IPS DF 6.9 (cell line): ENCODE results near the gene ALG14.

Source experiments
- DNase-seq: peaks from one replicate; pipeline ENCODE4 v3.0.0-alpha.2; 2013; ENCODE audit warnings: low read depth, low spot score
- H3K27ac ChIP-seq: one replicate; pipeline ENCODE4 v1.5.1; 2013; ENCODE audit warnings: low read length, control low read depth
- H3K27me3 ChIP-seq: 2 replicates; pipeline ENCODE4 v1.6.1; 2013; ENCODE audit warnings: mild to moderate bottlenecking, low read length; ENCODE audit not compliant: control insufficient read depth, insufficient read depth
- H3K36me3 ChIP-seq: 2 replicates; pipeline ENCODE4 v1.6.1; 2013; ENCODE audit warnings: low read length; ENCODE audit not compliant: control insufficient read depth, insufficient read depth
- H3K4me1 ChIP-seq: 2 replicates; pipeline ENCODE4 v1.6.1; 2013; ENCODE audit warnings: low read length; ENCODE audit not compliant: control insufficient read depth, insufficient read depth
- H3K4me3 ChIP-seq: 2 replicates; pipeline ENCODE4 v1.5.1; 2013; ENCODE audit warnings: mild to moderate bottlenecking, low read length
- H3K9me3 ChIP-seq: 2 replicates; pipeline ENCODE4 v1.6.1; 2013; ENCODE audit warnings: low read length, inconsistent platforms; ENCODE audit not compliant: control insufficient read depth, insufficient read depth
- WGBS: extraction: QIAGEN DNeasy Blood & Tissue Kit; methylation state at CpG from one replicate; pipeline ENCODE4 v1.1.7; 2013; ENCODE audit warnings: mixed read lengths, missing lambda C conversion rate; ENCODE audit not compliant: insufficient read length, insufficient coverage; 5-methylcytosine and 5-hydroxymethylcytosine counted together

ALG14 gene

GRCh38 chr1:94973309-94973922 lies 99.3 kb downstream of the ALG14 start:
- H3K4me1 ChIP-seq: peaks cover 1% of the 10 kb centered on the region; the same call in 1 of the 2 replicates

GRCh38 chr1:94971491-94971924 lies 101.2 kb downstream of the ALG14 start:
- WGBS: no CpG with 5 or more reads among the region's 6 CpGs
- peaks cover 1% of the 10 kb centered on the region; the same call in 1 of the 2 replicates for H3K4me1 ChIP-seq
- H3K4me3 ChIP-seq: no peak overlapping the region
- H3K27ac ChIP-seq: no peak overlapping the region
- H3K9me3 ChIP-seq: no peaks in the 10 kb centered on the region
- no peaks in the 10 kb centered on the region for H3K27me3 ChIP-seq
- no peaks in the 10 kb centered on the region for H3K36me3 ChIP-seq
- no peak for DNase-seq

More at GRCh38 chr1:94973309-94973922, 99.3 kb downstream of the ALG14 start:
- Histone ChIP-seq H3K27ac (no peak overlapping the region), H3K9me3 (no peaks in the 10 kb centered on the region), H3K27me3 (no peaks in the 10 kb centered on the region), H3K4me3 (no peak overlapping the region), H3K36me3 (no peaks in the 10 kb centered on the region)
- WGBS: no CpG with 5 or more reads among the region's 8 CpGs
- DNase-seq: no peak

- no peak overlapping the region for H3K4me3 ChIP-seq
- no peak for DNase-seq
These were observed 102.0 kb downstream of the ALG14 start for GRCh38 chr1:94970783-94971182.

GRCh38 chr1:94969137-94969536 lies 103.6 kb downstream of the ALG14 start:
- DNase-seq: no peak
- Histone ChIP-seq H3K27me3 (no peaks in the 10 kb centered on the region), H3K4me1 (peaks cover 1% of the 10 kb centered on the region; the same call in 1 of the 2 replicates), H3K4me3 (no peak overlapping the region), H3K27ac (no peak overlapping the region), H3K9me3 (no peaks in the 10 kb centered on the region), H3K36me3 (no peaks in the 10 kb centered on the region)
- WGBS: no CpG with 5 or more reads among the region's 6 CpGs

More at GRCh38 chr1:94970783-94971182, 102.0 kb downstream of the ALG14 start:
- Histone ChIP-seq H3K27me3 (no peaks in the 10 kb centered on the region), H3K9me3 (no peaks in the 10 kb centered on the region), H3K27ac (no peak overlapping the region), H3K4me1 (peaks cover 1% of the 10 kb centered on the region; the same call in 1 of the 2 replicates), H3K36me3 (no peaks in the 10 kb centered on the region)
- WGBS: no CpG with 5 or more reads among the region's 2 CpGs

- Histone ChIP-seq H3K9me3 (no peaks in the 10 kb centered on the region), H3K36me3 (no peaks in the 10 kb centered on the region), H3K27ac (no peak overlapping the region), H3K4me3 (no peak overlapping the region), H3K27me3 (no peaks in the 10 kb centered on the region), H3K4me1 (no peaks in the 10 kb centered on the region; the same call in 1 of the 2 replicates)
- no CpG with 5 or more reads among the region's 1 CpG for WGBS
- no peak for DNase-seq
These were observed 106.7 kb downstream of the ALG14 start for GRCh38 chr1:94966033-94966432.

GRCh38 chr1:94963864-94964263 lies 108.9 kb downstream of the ALG14 start:
- WGBS: no CpG with 5 or more reads among the region's 8 CpGs
- no peak for DNase-seq
- no peaks in the 10 kb centered on the region for H3K27me3 ChIP-seq
- H3K4me1 ChIP-seq: no peaks in the 10 kb centered on the region
- no peaks in the 10 kb centered on the region for H3K9me3 ChIP-seq
- no peaks in the 10 kb centered on the region for H3K36me3 ChIP-seq
- no peak overlapping the region for H3K4me3 ChIP-seq
- no peak overlapping the region for H3K27ac ChIP-seq

- Histone ChIP-seq H3K27ac (no peak overlapping the region), H3K9me3 (no peaks in the 10 kb centered on the region), H3K4me3 (no peak overlapping the region), H3K4me1 (no peaks in the 10 kb centered on the region), H3K36me3 (no peaks in the 10 kb centered on the region), H3K27me3 (no peaks in the 10 kb centered on the region)
- no peak for DNase-seq
- no CpG with 5 or more reads among the region's 10 CpGs for WGBS
These were observed 110.1 kb downstream of the ALG14 start for GRCh38 chr1:94962409-94963265.

GRCh38 chr1:94961988-94962387 lies 110.8 kb downstream of the ALG14 start:
- Histone ChIP-seq H3K4me3 (no peak overlapping the region), H3K27ac (no peak overlapping the region), H3K9me3 (no peaks in the 10 kb centered on the region), H3K27me3 (no peaks in the 10 kb centered on the region), H3K36me3 (no peaks in the 10 kb centered on the region), H3K4me1 (no peaks in the 10 kb centered on the region)
- WGBS: no CpG with 5 or more reads among the region's 3 CpGs
- DNase-seq: no peak

- Histone ChIP-seq H3K27me3 (no peaks in the 10 kb centered on the region), H3K9me3 (no peaks in the 10 kb centered on the region), H3K27ac (no peak overlapping the region), H3K36me3 (no peaks in the 10 kb centered on the region), H3K4me1 (no peaks in the 10 kb centered on the region), H3K4me3 (no peak overlapping the region)
- no CpG with 5 or more reads among the region's 7 CpGs for WGBS
- DNase-seq: no peak
These were observed 111.2 kb downstream of the ALG14 start for GRCh38 chr1:94961582-94961981.

GRCh38 chr1:94958081-94958480 lies 114.7 kb downstream of the ALG14 start:
- DNase-seq: no peak
- no peaks in the 10 kb centered on the region for H3K36me3 ChIP-seq
- no peak overlapping the region for H3K27ac ChIP-seq
- no peaks in the 10 kb centered on the region; the same call in 1 of the 2 replicates for H3K4me1 ChIP-seq
- WGBS: no CpG with 5 or more reads among the region's 1 CpG
- no peaks in the 10 kb centered on the region for H3K27me3 ChIP-seq
- no peak overlapping the region for H3K4me3 ChIP-seq
- no peaks in the 10 kb centered on the region for H3K9me3 ChIP-seq
